Measurements from ENCODE around the gene POTEH.
"Not testable (repeated sequence)": the region's sequence is repeated elsewhere in the genome, so short reads cannot be mapped to it uniquely, and the experiment has no call there.

- TF ChIP-seq ZBTB2 (CRISPR knock-in tag; IDR thresholded peaks at IDR 0.05; ENCODE audit: low read depth); PRDM15 (CRISPR knock-in tag; IDR thresholded peaks at IDR 0.05); POLR2A (IDR thresholded peaks at IDR 0.05; ENCODE audit: insufficient read depth in 1 of 2, low read depth in 2 of 2, low read length in 2 of 2): not testable (repeated sequence)
Measured at GRCh38 chr22:15734411-15734810, 44.6 kb downstream of the POTEH start.

Measured in HepG2 (cell line).